Esophagus squamous epithelium (tissue), 4 donors: ENCODE measurements around the gene ADAMTSL3.

Experiments used
- CTCF ChIP-seq, 6 experiments: fragments of 450-650 bp in 4 of 6; fragments of 200-600 bp in 2 of 6; sonication (generic) in 2 of 6; IDR thresholded peaks; one replicate each; pipeline ENCODE4 v1.5.1; 2016 to 2019; ENCODE audit warnings: antibody characterized with exemption in 6 of 6, mild to moderate bottlenecking in 4 of 6, moderate library complexity in 4 of 6
- POLR2A ChIP-seq, 4 donors: fragments of 450-650 bp; IDR thresholded peaks; one replicate each; pipeline ENCODE4 v1.6.1; 2017; ENCODE audit warnings: antibody characterized with exemption in 4 of 4, mild to moderate bottlenecking in 4 of 4, moderate library complexity in 3 of 4

GRCh38 chr15:83835479-83835878 is 181.6 kb downstream of the ADAMTSL3 start:
- no peak for TF ChIP-seq CTCF (IDR thresholded peaks at IDR 0.05)
- no peak for TF ChIP-seq POLR2A (IDR thresholded peaks at IDR 0.05)
